Activated naive CD4-positive, alpha-beta T cell treated with anti-CD3 and anti-CD28 coated beads, Interleukin-2, amount 10 ng/mL, durations not matched to agents 7 days and 5 days (primary cell): ENCODE results near the gene TIAM2.

Experiments used
- CTCF ChIA-PET: fragments of 350-600 bp; sonication (Branson Sonifier 250); formaldehyde crosslinking; loops from one replicate; lab custom pipeline; 2021; ENCODE audit warnings: antibody characterized with exemption; lab: Charles Lee
- DNase-seq: peaks from one replicate; pipeline ENCODE4 v3.0.0-alpha.2; 2020
- H3K27ac Mint-ChIP-seq: one replicate; pipeline ENCODE4 v1.8.0; 2021; ENCODE audit warnings: mild to moderate bottlenecking, moderate library complexity, mixed read lengths
- H3K27me3 Mint-ChIP-seq: one replicate; pipeline ENCODE4 v1.8.0; 2021; ENCODE audit warnings: mild to moderate bottlenecking, mixed read lengths
- H3K36me3 Mint-ChIP-seq: one replicate; pipeline ENCODE4 v1.8.0; 2021; ENCODE audit warnings: mixed read lengths
- H3K4me1 Mint-ChIP-seq: one replicate; pipeline ENCODE4 v1.8.0; 2021; ENCODE audit warnings: mixed read lengths
- H3K4me3 Mint-ChIP-seq: one replicate; pipeline ENCODE4 v1.8.0; 2021; ENCODE audit warnings: mild to moderate bottlenecking, moderate library complexity, mixed read lengths
- H3K9me3 Mint-ChIP-seq: one replicate; pipeline ENCODE4 v1.8.0; 2021; ENCODE audit warnings: mixed read lengths

Gene TIAM2

GRCh38 chr6:155141512-155141911 is 146.4 kb downstream of the TIAM2 start:
- Mint-ChIP-seq H3K9me3 (no peaks in the 10 kb centered on the region), H3K27ac (no peak overlapping the region), H3K27me3 (no peaks in the 10 kb centered on the region), H3K36me3 (peaks cover 7% of the 10 kb centered on the region), H3K4me3 (no peak overlapping the region), H3K4me1 (peaks cover 44% of the 10 kb centered on the region)
- DNase-seq = no peak
- CTCF ChIA-PET = no interaction called here

DNA sequence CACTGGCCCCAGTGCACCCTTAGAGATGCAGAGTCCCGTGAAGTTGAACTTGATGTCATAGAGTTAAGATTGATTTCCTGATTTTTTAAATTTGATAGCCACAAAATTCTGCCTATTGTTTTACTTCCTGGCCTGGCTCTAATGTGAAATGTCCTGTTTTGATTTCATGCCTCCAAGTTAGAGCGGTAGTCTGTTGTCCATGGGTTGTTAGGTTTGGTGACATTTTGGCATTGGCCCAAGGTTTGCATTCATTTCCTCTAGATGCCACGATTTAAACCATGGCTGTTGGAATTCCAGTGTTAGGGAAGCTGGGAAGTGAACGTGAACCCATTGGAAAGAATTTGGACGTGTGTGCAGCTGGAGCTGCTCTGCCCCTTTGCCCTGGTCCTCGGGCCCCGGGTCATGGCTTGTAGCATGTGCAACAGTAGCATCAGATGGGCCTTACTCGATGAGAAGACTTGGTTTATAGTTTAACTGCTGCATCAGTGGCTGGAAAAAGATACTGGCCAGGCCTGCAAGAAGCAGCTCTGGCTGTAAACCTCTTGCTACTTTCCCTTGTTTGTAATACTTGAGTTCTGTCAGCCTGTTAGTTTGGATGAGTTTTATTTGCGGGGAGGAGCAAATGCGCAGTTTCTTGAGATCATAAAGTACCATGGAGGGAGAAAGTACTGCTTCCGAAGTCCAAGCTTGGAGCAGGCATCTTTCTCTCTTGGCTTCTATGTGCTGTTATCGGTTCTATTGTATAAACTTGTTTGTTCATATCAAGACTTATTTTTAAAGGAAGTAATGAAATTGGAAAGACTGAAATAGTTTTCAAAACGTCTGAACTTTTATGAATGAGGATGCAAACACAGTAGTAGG is 147.3 kb downstream of the TIAM2 start:
- H3K36me3 Mint-ChIP-seq = peaks cover 7% of the 10 kb centered on the region
- no peaks in the 10 kb centered on the region for H3K9me3 Mint-ChIP-seq

GRCh38 chr6:155143029-155143577 is 148.0 kb downstream of the TIAM2 start:
- H3K27me3 Mint-ChIP-seq = no peaks in the 10 kb centered on the region
- CTCF ChIA-PET = no interaction called here
- DNase-seq = no peak
- H3K36me3 Mint-ChIP-seq = peaks cover 7% of the 10 kb centered on the region
- H3K9me3 Mint-ChIP-seq = no peaks in the 10 kb centered on the region
- peak overlapping the region; percentile 94 for H3K27ac Mint-ChIP-seq
- H3K4me3 Mint-ChIP-seq = peak overlapping the region; percentile 60
- H3K4me1 Mint-ChIP-seq = peaks cover 46% of the 10 kb centered on the region

More for the DNA sequence above, 147.3 kb downstream of the TIAM2 start:
- peaks cover 44% of the 10 kb centered on the region for H3K4me1 Mint-ChIP-seq
- no peak for DNase-seq
- H3K27me3 Mint-ChIP-seq = no peaks in the 10 kb centered on the region
- CTCF ChIA-PET = no interaction called here
- peak overlapping the region; percentile 60 for H3K4me3 Mint-ChIP-seq
- H3K27ac Mint-ChIP-seq = peak overlapping the region; percentile 94

GRCh38 chr6:155143578-155144106 is 148.5 kb downstream of the TIAM2 start:
- Mint-ChIP-seq H3K9me3 (no peaks in the 10 kb centered on the region), H3K4me3 (peak overlapping the region; percentile 60), H3K4me1 (peaks cover 49% of the 10 kb centered on the region), H3K27me3 (no peaks in the 10 kb centered on the region), H3K27ac (peak overlapping the region; percentile 94), H3K36me3 (peaks cover 9% of the 10 kb centered on the region)
- no peak for DNase-seq
- CTCF ChIA-PET = no interaction called here

GRCh38 chr6:155146205-155146604 is 151.1 kb downstream of the TIAM2 start:
- H3K27me3 Mint-ChIP-seq = no peaks in the 10 kb centered on the region
- no peaks in the 10 kb centered on the region for H3K9me3 Mint-ChIP-seq
- no peak overlapping the region for H3K4me3 Mint-ChIP-seq
- CTCF ChIA-PET = interaction anchor here (1.4 kb wide), 1 partner anchor 218 kb away, joined by 5 read pairs; no protein-coding TSS in a partner anchor
- peaks cover 9% of the 10 kb centered on the region for H3K36me3 Mint-ChIP-seq
- no peak for DNase-seq
- H3K4me1 Mint-ChIP-seq = peaks cover 68% of the 10 kb centered on the region
- no peak overlapping the region for H3K27ac Mint-ChIP-seq

GRCh38 chr6:155147958-155148663 is 153.0 kb downstream of the TIAM2 start:
- no peak overlapping the region for H3K4me3 Mint-ChIP-seq
- peaks cover 4% of the 10 kb centered on the region for H3K36me3 Mint-ChIP-seq
- H3K27me3 Mint-ChIP-seq = no peaks in the 10 kb centered on the region
- CTCF ChIA-PET = no interaction called here
- DNase-seq = no peak
- H3K27ac Mint-ChIP-seq = no peak overlapping the region
- no peaks in the 10 kb centered on the region for H3K9me3 Mint-ChIP-seq
- H3K4me1 Mint-ChIP-seq = peaks cover 72% of the 10 kb centered on the region

- H3K4me1 Mint-ChIP-seq = peaks cover 73% of the 10 kb centered on the region
- peaks cover 6% of the 10 kb centered on the region for H3K36me3 Mint-ChIP-seq
- H3K27me3 Mint-ChIP-seq = no peaks in the 10 kb centered on the region
- H3K27ac Mint-ChIP-seq = peak overlapping the region; percentile 69
- no peak for DNase-seq
- CTCF ChIA-PET = no interaction called here
- no peak overlapping the region for H3K4me3 Mint-ChIP-seq
- H3K9me3 Mint-ChIP-seq = no peaks in the 10 kb centered on the region
Measured at GRCh38 chr6:155150967-155151671, 156.0 kb downstream of the TIAM2 start.

DNA sequence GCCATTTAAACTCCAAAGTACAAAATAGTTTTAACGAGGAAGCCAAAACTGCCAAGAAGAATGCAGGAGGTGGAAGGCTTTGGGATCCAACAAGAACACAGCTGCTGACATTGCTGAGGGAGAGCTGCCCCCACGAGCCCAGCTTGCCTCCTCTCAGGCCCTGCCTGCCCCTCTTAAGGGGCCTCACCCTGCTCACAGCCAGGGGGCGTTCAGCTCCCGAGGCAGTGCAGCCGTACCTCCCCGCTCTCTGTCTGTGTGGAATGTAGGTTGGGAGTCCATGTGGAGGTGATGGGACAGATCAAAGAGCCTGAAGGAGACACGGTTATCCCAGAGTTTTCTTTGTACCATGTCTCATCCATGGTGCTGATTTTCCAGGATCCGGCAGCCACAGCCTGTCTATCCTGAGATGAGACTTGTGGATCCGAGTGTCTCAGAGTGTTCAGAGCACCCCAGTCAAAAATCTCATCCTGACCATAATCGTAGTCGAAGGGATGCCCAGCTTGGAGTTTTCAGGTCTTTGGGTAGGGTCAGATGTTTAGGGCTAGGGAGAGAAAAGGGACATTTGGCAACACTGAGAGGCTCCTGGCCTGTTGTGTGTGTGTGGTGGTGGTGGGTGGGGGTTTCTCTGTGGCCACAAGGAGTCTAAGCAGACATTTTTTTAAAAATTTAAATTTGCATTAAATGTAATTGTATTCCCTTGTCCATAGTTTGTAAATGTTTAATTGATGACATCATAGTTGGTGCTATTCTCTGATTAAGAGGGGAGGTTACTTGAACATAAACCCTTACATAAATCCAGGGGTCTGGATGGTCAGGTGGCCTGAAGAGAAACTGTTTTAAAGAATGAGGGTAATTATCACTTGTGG is 157.3 kb downstream of the TIAM2 start:
- peaks cover 81% of the 10 kb centered on the region for H3K4me1 Mint-ChIP-seq
- no peaks in the 10 kb centered on the region for H3K27me3 Mint-ChIP-seq
- no peaks in the 10 kb centered on the region for H3K9me3 Mint-ChIP-seq
- peaks cover 8% of the 10 kb centered on the region for H3K36me3 Mint-ChIP-seq
- H3K4me3 Mint-ChIP-seq = no peak overlapping the region
- no peak for DNase-seq
- CTCF ChIA-PET = interaction anchor here (0.7 to 1.0 kb wide), 2 partner anchors 10 to 17 kb away, joined by 3 read pairs; no protein-coding TSS in a partner anchor
- peak overlapping the region; percentile 95 for H3K27ac Mint-ChIP-seq

GRCh38 chr6:155154158-155154830 is 159.2 kb downstream of the TIAM2 start:
- DNase-seq = peak; percentile 52
- peak overlapping the region; percentile 50 for H3K4me3 Mint-ChIP-seq

GRCh38 chr6:155155787-155156447 is 160.8 kb downstream of the TIAM2 start:
- H3K36me3 Mint-ChIP-seq = peaks cover 11% of the 10 kb centered on the region
- H3K9me3 Mint-ChIP-seq = peaks cover 10% of the 10 kb centered on the region
- H3K27ac Mint-ChIP-seq = peak overlapping the region; percentile 95
- DNase-seq = no peak
- no peaks in the 10 kb centered on the region for H3K27me3 Mint-ChIP-seq
- peaks cover 76% of the 10 kb centered on the region for H3K4me1 Mint-ChIP-seq
- H3K4me3 Mint-ChIP-seq = no peak overlapping the region
- CTCF ChIA-PET = interaction anchor here (0.6 kb wide), 1 partner anchor 15 kb away, joined by 3 read pairs; no protein-coding TSS in a partner anchor

More at GRCh38 chr6:155154158-155154830, 159.2 kb downstream of the TIAM2 start:
- Mint-ChIP-seq H3K36me3 (peaks cover 6% of the 10 kb centered on the region), H3K9me3 (no peaks in the 10 kb centered on the region), H3K4me1 (peaks cover 89% of the 10 kb centered on the region), H3K27ac (peak overlapping the region; percentile 95), H3K27me3 (no peaks in the 10 kb centered on the region)
- CTCF ChIA-PET = interaction anchor here (0.8 to 1.5 kb wide), 4 partner anchors 9 to 17 kb away, joined by 3 to 9 read pairs (median 3); no protein-coding TSS in a partner anchor

GRCh38 chr6:155157101-155157500 is 162.0 kb downstream of the TIAM2 start:
- H3K27ac Mint-ChIP-seq = no peak overlapping the region
- DNase-seq = no peak
- CTCF ChIA-PET = no interaction called here
- H3K4me1 Mint-ChIP-seq = peaks cover 70% of the 10 kb centered on the region
- peaks cover 13% of the 10 kb centered on the region for H3K36me3 Mint-ChIP-seq
- H3K4me3 Mint-ChIP-seq = no peak overlapping the region
- H3K27me3 Mint-ChIP-seq = no peaks in the 10 kb centered on the region
- peaks cover 13% of the 10 kb centered on the region for H3K9me3 Mint-ChIP-seq
